GM19025 (cell line): ENCODE measurements around the gene CCDC121.

ENCODE experiments used
- ATAC-seq: cut with Tn5 transposase; IDR thresholded peaks from one replicate; pipeline ENCODE4 v1.9.1; 2021; ENCODE audit warnings: mild to moderate bottlenecking, low read depth, moderate library complexity; ENCODE audit not compliant: unreplicated experiment

Gene CCDC121

DNA sequence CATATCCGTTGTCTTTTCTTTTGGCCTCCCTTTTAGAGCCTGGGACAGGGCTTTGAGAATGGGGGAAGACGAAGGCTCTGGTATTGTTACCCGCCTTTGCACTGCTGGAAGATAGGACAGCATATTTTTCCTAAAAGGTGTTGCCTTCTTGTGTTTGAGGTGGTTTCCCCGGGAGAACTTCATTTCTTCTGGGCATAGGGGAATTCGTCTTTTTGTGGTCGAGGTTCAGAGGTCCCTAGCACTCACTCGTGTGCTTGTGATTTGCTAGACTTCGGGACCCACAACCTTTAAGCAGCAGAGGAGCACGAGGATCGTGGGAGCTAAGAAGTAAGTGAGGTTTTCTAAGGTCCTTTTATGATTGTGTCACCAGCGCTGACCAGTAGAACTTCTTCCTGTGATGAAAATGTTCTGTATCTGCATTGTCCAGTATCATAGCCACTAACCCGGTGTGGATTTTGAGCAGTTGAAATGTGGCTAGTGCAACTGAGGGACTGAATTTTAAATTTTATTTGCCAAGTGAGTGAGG is 45.4 kb downstream of the CCDC121 start:
- no peak for ATAC-seq

DNA sequence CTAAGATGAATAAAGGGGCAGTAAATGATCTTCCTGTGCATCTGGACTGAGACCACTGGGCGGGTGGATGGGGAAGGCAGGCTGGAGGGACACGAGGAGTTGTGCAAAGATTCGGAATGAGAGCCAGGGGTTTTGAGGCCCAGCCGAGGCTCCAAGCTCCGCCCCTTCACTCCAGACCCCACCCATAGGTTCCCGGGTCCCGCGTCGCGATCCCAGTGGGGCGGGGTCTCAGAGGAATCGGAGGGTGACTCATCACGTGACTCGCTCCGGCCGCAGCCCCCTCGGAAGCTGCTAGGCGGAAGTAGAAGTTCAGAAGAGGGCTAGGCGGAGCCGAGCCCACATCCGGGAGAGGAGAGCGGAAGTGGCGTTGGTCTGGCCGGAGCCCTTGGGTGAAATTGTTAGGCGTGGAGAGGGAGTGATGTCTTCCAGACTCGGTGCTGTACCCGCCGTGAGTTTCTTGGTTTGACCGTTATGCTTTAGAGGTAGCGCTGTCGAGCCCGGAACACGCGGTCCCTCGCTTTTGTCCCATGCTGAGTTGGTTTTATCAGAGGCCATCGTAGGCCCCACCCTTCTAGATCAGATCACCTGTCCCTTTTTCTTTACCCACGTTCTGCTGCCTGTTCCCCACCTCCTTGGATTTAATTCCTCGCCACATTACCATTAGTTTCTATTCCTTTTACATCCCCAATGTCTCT is 46.0 kb downstream of the CCDC121 start, which contains the start of gene ZNF512:
Gene ZNF512, plus strand, starts transcription at position 348 of the 695 bp plus-strand sequence. Its CDS starts 71 bp downstream, at position 419.
- ATAC-seq: peak; percentile 95

DNA sequence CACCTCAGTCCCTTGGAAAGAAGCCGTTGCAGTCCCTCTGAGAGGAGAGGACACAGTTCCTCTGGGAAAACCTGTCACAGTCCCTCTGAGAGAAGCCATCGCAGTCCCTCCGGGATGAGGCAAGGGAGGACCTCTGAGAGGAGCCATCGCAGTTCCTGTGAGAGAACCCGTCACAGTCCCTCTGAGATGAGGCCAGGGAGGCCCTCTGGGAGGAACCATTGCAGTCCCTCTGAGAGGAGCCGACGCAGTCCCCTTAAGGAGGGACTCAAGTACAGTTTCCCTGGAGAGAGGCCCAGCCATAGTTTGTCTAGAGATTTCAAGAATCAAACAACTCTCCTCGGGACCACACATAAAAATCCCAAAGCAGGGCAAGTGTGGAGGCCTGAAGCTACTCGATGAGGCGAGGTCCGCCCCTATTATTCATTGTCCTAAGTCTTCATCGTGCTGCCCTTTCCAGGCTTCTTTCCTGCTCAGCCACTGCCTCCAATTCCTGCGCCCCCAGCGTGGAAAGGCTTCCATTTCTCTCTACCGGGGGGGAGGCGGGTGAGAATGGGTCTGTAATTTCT is 46.6 kb downstream of the CCDC121 start:
- ATAC-seq: no peak

DNA sequence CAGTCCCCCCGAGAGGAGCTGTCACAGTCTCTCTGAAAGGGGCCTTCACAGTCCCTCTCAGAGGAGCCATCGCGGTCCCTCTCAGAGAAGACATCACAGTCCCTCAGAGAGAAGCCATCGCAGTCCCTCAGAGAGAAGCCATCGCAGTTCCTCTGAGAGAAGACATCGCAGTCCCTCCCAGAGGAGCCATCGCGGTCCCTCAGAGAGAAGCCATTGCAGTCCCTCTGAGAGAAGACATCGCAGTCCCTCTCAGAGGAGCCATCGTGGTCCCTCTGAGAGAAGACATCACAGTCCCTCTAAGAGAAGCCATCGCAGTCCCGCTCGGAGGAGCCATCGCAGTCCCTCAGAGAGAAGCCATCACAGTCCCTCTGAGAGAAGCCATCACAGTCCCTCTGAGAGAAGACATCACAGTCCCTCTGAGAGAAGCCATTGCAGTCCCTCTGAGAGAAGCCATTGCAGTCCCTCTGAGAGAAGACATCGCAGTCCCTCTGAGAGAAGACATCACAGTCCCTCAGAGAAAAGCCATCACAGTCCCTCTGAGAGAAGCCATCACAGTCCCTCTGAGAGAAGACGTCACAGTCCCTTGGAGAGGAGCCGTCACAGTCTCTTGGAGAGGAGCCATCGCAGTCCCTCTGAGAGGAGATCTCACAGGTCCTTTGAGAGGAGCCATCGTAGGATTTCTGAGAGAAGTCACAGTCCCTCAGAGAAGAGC is 47.2 kb downstream of the CCDC121 start:
- ATAC-seq: no peak
